H9 (cell line): ENCODE results near the gene TSEN15. TPM values are rescaled to one million over a fixed set of nuclear protein-coding genes. Genes with fewer than 3 reads are reported as not detected.

ENCODE experiments used
- DNase-seq: peaks from one replicate; pipeline ENCODE4 v3.0.0-alpha.2; 2017
- H2AFZ ChIP-seq: one replicate; pipeline ENCODE4 v1.6.1; 2013; ENCODE audit warnings: mild to moderate bottlenecking, low read length, control low read depth, moderate library complexity
- H2AK5ac ChIP-seq: 2 replicates; pipeline ENCODE4 v1.6.1; 2013; ENCODE audit warnings: low read length, control low read depth, mixed read lengths; ENCODE audit not compliant: insufficient read length
- H2BK120ac ChIP-seq: one replicate; pipeline ENCODE4 v1.6.1; 2013; ENCODE audit warnings: low read depth, mild to moderate bottlenecking, low read length, control low read depth, inconsistent platforms; ENCODE audit not compliant: poor library complexity, severe bottlenecking
- H2BK12ac ChIP-seq: 2 replicates; pipeline ENCODE4 v1.6.1; 2013; ENCODE audit warnings: low read length, control low read depth, mixed read lengths, low read depth; ENCODE audit not compliant: insufficient read length
- H2BK15ac ChIP-seq: 2 replicates; pipeline ENCODE4 v1.6.1; 2013; ENCODE audit warnings: low read depth, low read length, control low read depth
- H2BK20ac ChIP-seq: one replicate; pipeline ENCODE4 v1.6.1; 2013; ENCODE audit warnings: low read depth, mild to moderate bottlenecking, low read length, control low read depth, inconsistent platforms; ENCODE audit not compliant: poor library complexity, severe bottlenecking
- H2BK5ac ChIP-seq: 2 replicates; pipeline ENCODE4 v1.6.1; 2013; ENCODE audit warnings: low read length, control low read depth, mixed read lengths; ENCODE audit not compliant: insufficient read length
- H3K14ac ChIP-seq: 2 replicates; pipeline ENCODE4 v1.6.1; 2013; ENCODE audit warnings: low read length, control low read depth; ENCODE audit not compliant: insufficient read depth
- H3K18ac ChIP-seq: 2 replicates; pipeline ENCODE4 v1.6.1; 2013; ENCODE audit warnings: low read depth, mild to moderate bottlenecking, mixed read lengths, low read length, control low read depth; ENCODE audit not compliant: insufficient read length
- H3K23ac ChIP-seq: 2 replicates; pipeline ENCODE4 v1.6.1; 2013; ENCODE audit warnings: low read length, control low read depth, mixed read lengths, low read depth; ENCODE audit not compliant: insufficient read length
- H3K23me2 ChIP-seq: 2 replicates; pipeline ENCODE4 v1.6.1; 2013; ENCODE audit warnings: low read depth, mild to moderate bottlenecking, mixed read lengths, low read length, control low read depth; ENCODE audit not compliant: insufficient read length, poor library complexity, severe bottlenecking
- H3K27ac ChIP-seq: 2 replicates; pipeline ENCODE4 v1.5.1; 2013; ENCODE audit warnings: low read length, control low read depth, mixed read lengths, low read depth; ENCODE audit not compliant: insufficient read length
- H3K27me3 ChIP-seq: 2 replicates; pipeline ENCODE4 v1.6.1; 2013; ENCODE audit warnings: low read length, control low read depth, inconsistent platforms; ENCODE audit not compliant: insufficient read depth
- H3K4ac ChIP-seq: 2 replicates; pipeline ENCODE4 v1.6.1; 2013; ENCODE audit warnings: low read depth, mild to moderate bottlenecking, control low read depth, inconsistent platforms, low read length, moderate library complexity
- H3K4me1 ChIP-seq: 2 replicates; pipeline ENCODE4 v1.6.1; 2013; ENCODE audit warnings: low read length, control low read depth, inconsistent platforms; ENCODE audit not compliant: insufficient read depth
- H3K4me2 ChIP-seq: 2 replicates; pipeline ENCODE4 v1.6.1; 2013; ENCODE audit warnings: low read length, control low read depth, mixed read lengths; ENCODE audit not compliant: insufficient read length, insufficient read depth
- H3K56ac ChIP-seq: 2 replicates; pipeline ENCODE4 v1.6.1; 2013; ENCODE audit warnings: low read depth, mild to moderate bottlenecking, mixed read lengths, low read length, control low read depth; ENCODE audit not compliant: insufficient read length
- H3K79me1 ChIP-seq: 2 replicates; pipeline ENCODE4 v1.6.1; 2013; ENCODE audit warnings: low read depth, mild to moderate bottlenecking, moderate library complexity, low read length, control low read depth, inconsistent platforms; ENCODE audit not compliant: insufficient read depth, poor library complexity, severe bottlenecking
- H3K79me2 ChIP-seq: 2 replicates; pipeline ENCODE4 v1.6.1; 2013; ENCODE audit warnings: low read length, control low read depth, inconsistent platforms; ENCODE audit not compliant: insufficient read depth
- H3K9ac ChIP-seq: 2 replicates; pipeline ENCODE4 v1.6.1; 2013; ENCODE audit warnings: low read length, control low read depth, mixed read lengths; ENCODE audit not compliant: insufficient read length; ENCODE audit errors: extremely low read depth
- H3K9me3 ChIP-seq: one replicate; pipeline ENCODE4 v1.6.1; 2013; ENCODE audit warnings: low read depth, low read length, inconsistent platforms; ENCODE audit not compliant: control insufficient read depth
- H3T11ph ChIP-seq: one replicate; pipeline ENCODE4 v1.6.1; 2013; ENCODE audit warnings: mild to moderate bottlenecking, low read length, control low read depth, inconsistent platforms
- H4K20me1 ChIP-seq: one replicate; pipeline ENCODE4 v1.6.1; 2013; ENCODE audit not compliant: control insufficient read depth, insufficient read length, insufficient read depth
- H4K5ac ChIP-seq: 2 replicates; pipeline ENCODE4 v1.6.1; 2013; ENCODE audit warnings: low read depth, mild to moderate bottlenecking, mixed read lengths, low read length, control low read depth; ENCODE audit not compliant: insufficient read length
- H4K8ac ChIP-seq: replicated peaks from 2 replicates; pipeline ENCODE4 v1.6.1; 2013; ENCODE audit warnings: low read length, control low read depth, mixed read lengths, low read depth; ENCODE audit not compliant: insufficient read length
- H4K91ac ChIP-seq: 2 replicates; pipeline ENCODE4 v1.6.1; 2013; ENCODE audit warnings: low read depth, mild to moderate bottlenecking, moderate library complexity, mixed read lengths, low read length, control low read depth; ENCODE audit not compliant: insufficient read length
- H3K27ac Mint-ChIP-seq, 3 experiments: 2 replicates in 2 of 3; 3 replicates in 1 of 3; pipeline ENCODE4 v1.8.0; 2020 to 2021; ENCODE audit warnings: mixed read lengths in 3 of 3, mild to moderate bottlenecking in 1 of 3, moderate library complexity in 1 of 3
- H3K27me3 Mint-ChIP-seq: 2 replicates; pipeline ENCODE4 v1.8.0; 2021; ENCODE audit warnings: low read depth, mild to moderate bottlenecking, moderate library complexity, mixed read lengths
- H3K36me3 Mint-ChIP-seq, 3 experiments: 2 replicates in 2 of 3; 3 replicates in 1 of 3; pipeline ENCODE4 v1.8.0; 2020 to 2021; ENCODE audit warnings: low read depth in 3 of 3, mixed read lengths in 3 of 3; ENCODE audit not compliant: insufficient read depth in 1 of 3
- H3K4me1 Mint-ChIP-seq, 2 experiments: 2 replicates each; pipeline ENCODE4 v1.8.0; 2020; ENCODE audit warnings: mixed read lengths in 2 of 2
- H3K4me3 Mint-ChIP-seq, 2 experiments: 2 replicates in 1 of 2; 3 replicates in 1 of 2; pipeline ENCODE4 v1.8.0; 2020 to 2021; ENCODE audit warnings: mild to moderate bottlenecking in 2 of 2, mixed read lengths in 2 of 2, moderate library complexity in 1 of 2
- H3K9me3 Mint-ChIP-seq, 2 experiments: 2 replicates in 1 of 2; 3 replicates in 1 of 2; pipeline ENCODE4 v1.8.0; 2020; ENCODE audit warnings: mild to moderate bottlenecking in 2 of 2, mixed read lengths in 2 of 2, moderate library complexity in 1 of 2
- CTCF ChIP-seq: fragments of 200-600 bp; sonication (generic); conservative IDR thresholded peaks from 3 replicates; pipeline ENCODE4 v1.8.0; 2021; ENCODE audit warnings: antibody characterized with exemption, mild to moderate bottlenecking
- WGBS: extraction: QIAGEN DNeasy Blood & Tissue Kit; methylation state at CpG from one replicate; pipeline ENCODE4 v1.1.7; 2013; ENCODE audit warnings: missing lambda C conversion rate, low lambda C conversion rate, mixed read lengths; ENCODE audit not compliant: insufficient read length; ENCODE audit errors: extremely low coverage; 5-methylcytosine and 5-hydroxymethylcytosine counted together
- total RNA-seq: library from RNA; stranded (reverse); gene quantifications from 2 replicates; pipeline ENCODE4 v1.2.1, GENCODE V29; 2021

TSEN15 gene
- total RNA-seq, 1 experiment from 2014 or later = 21.9 TPM

- H3K23ac ChIP-seq = no peak overlapping the region
- H3K9me3 Mint-ChIP-seq = no peaks in the 10 kb centered on the region; a peak in 1 of 5 replicates
- H3T11ph ChIP-seq = no peak overlapping the region
- no peaks in the 10 kb centered on the region for H3K27me3 ChIP-seq
- no peaks in the 10 kb centered on the region for H3K79me2 ChIP-seq
- H2BK120ac ChIP-seq = no peak overlapping the region
- no peak overlapping the region for H3K4ac ChIP-seq
- H3K4me1 Mint-ChIP-seq = peaks cover 11% of the 10 kb centered on the region in 2 experiments
- H4K91ac ChIP-seq = no peak overlapping the region
- H2BK12ac ChIP-seq = no peak overlapping the region
- no peak overlapping the region for H2AFZ ChIP-seq
- no peak for TF ChIP-seq CTCF
- H3K27ac Mint-ChIP-seq = no peak overlapping the region
- H3K14ac ChIP-seq = no peak overlapping the region
- H3K56ac ChIP-seq = no peak overlapping the region
- H3K9me3 ChIP-seq = no peaks in the 10 kb centered on the region
- H3K27ac ChIP-seq = no peak overlapping the region
- no peak overlapping the region for H3K18ac ChIP-seq
- no peak overlapping the region for H3K9ac ChIP-seq
- H2AK5ac ChIP-seq = no peak overlapping the region
- H4K8ac ChIP-seq = no peak overlapping the region
- no peaks in the 10 kb centered on the region for H3K4me1 ChIP-seq
- no peak overlapping the region for H3K4me3 Mint-ChIP-seq
- no peak overlapping the region for H2BK15ac ChIP-seq
- no peak overlapping the region for H4K5ac ChIP-seq
- DNase-seq = no peak
- H3K4me2 ChIP-seq = no peak overlapping the region
- H4K20me1 ChIP-seq = no peaks in the 10 kb centered on the region
- H2BK5ac ChIP-seq = no peak overlapping the region
- no peak overlapping the region for H2BK20ac ChIP-seq
- peaks cover 30% of the 10 kb centered on the region for H3K27me3 Mint-ChIP-seq
- H3K79me1 ChIP-seq = no peaks in the 10 kb centered on the region
- no peaks in the 10 kb centered on the region for H3K23me2 ChIP-seq
- WGBS = no CpG with 5 or more reads among the region's 7 CpGs
- 0 out of 7 replicates have a peak, but pooled peaks cover 0 to 3% (median 3%) of the 10 kb centered on the region in 3 experiments for H3K36me3 Mint-ChIP-seq
Measured at GRCh38 chr1:184017306-184017705, 34.2 kb upstream of the TSEN15 start.
